Measurements from ENCODE around the gene FBRSL1. TPM values are rescaled to one million over a fixed set of nuclear protein-coding genes. Genes with fewer than 3 reads are reported as not detected.

FBRSL1 gene
- polyA plus RNA-seq, 1 of the 3 experiments (the other 2 are of a cell fraction) = 5.5 TPM

DNA sequence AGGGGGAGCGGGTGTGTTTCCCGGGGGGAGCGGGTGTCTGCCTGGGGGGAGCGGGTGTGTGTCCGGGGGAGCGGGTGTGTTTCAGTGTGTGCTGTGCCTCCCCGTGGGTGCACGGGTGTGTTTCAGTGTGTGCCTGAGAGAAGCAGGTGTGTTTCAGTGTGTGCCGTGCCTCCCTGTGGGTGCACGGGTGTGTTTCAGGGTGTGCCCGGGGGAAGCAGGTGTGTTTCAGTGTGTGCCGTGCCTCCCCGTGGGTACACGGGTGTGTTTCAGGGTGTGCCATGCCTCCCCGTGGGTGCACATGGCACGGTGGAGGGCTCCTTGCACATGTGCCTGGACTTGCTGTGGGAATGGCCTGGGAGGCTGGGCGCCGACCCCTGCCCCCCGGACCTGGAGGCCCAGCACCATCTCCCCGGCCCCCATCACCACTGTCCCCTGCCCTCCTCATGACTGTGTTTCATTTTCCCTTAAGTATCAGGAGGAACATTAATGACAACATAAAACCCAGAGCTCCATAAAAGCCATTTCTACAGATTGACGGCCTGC, 38.7 kb downstream of the FBRSL1 start:
- Histone ChIP-seq H3K4me1 (ENCODE audit: control insufficient read depth in 1 of 2, insufficient read depth in 2 of 2, low read depth in 1 of 2, low read length in 1 of 2) (no peaks in the 10 kb centered on the region; a peak in 1 of 4 replicates), H3K9me2 (no peaks in the 10 kb centered on the region), H4K20me1 (ENCODE audit: insufficient read depth) (peaks cover 10% of the 10 kb centered on the region), H3F3A (replicated peaks; ENCODE audit: insufficient read depth) (no peaks in the 10 kb centered on the region), H3K36me3 (replicated peaks in 1 of 2; ENCODE audit: control insufficient read depth in 1 of 2, insufficient read depth in 2 of 2, low read length in 1 of 2) (no peaks in the 10 kb centered on the region), H3K4me3 (ENCODE audit: low read depth in 2 of 2, low read length in 1 of 2) (no peak overlapping the region), H2AFZ (ENCODE audit: low read depth) (no peak overlapping the region), H3K27me3 (ENCODE audit: insufficient read depth) (no peaks in the 10 kb centered on the region), H3K4me2 (no peak overlapping the region), H3K27ac (ENCODE audit: low read depth in 2 of 2, low read length in 1 of 2) (no peak overlapping the region), H3K79me2 (ENCODE audit: insufficient read depth) (0 out of 2 replicates have a peak, but pooled peaks cover 6% of the 10 kb centered on the region), H3K9ac (no peak overlapping the region), H3K9me3 (no peaks in the 10 kb centered on the region)
- ChIA-PET CTCF (interaction anchor here (1.3 to 12.4 kb wide), 4 partner anchors 9 to 111 kb away, joined by 3 to 149 read pairs (median 4); no protein-coding TSS in a partner anchor), POLR2A (no interaction called here)
- WGBS (ENCODE audit: low lambda C conversion rate) = 89% methylated on average over 11 of the region's 21 CpGs
- TF ChIP-seq NFIC (IDR thresholded peaks at IDR 0.05; ENCODE audit: borderline replicate concordance) = no peak
- no peak for TF ChIP-seq EZH2phosphoT487 (IDR thresholded peaks at IDR 0.05; ENCODE audit: borderline replicate concordance, low read depth)
- TF ChIP-seq, protein P1, sequence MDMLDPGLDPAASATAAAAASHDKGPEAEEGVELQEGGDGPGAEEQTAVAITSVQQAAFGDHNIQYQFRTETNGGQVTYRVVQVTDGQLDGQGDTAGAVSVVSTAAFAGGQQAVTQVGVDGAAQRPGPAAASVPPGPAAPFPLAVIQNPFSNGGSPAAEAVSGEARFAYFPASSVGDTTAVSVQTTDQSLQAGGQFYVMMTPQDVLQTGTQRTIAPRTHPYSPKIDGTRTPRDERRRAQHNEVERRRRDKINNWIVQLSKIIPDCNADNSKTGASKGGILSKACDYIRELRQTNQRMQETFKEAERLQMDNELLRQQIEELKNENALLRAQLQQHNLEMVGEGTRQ (IDR thresholded peaks at IDR 0.05; ENCODE audit: borderline replicate concordance, low read depth, low read length) = no peak
- TF ChIP-seq ELF1 (IDR thresholded peaks at IDR 0.05) = no peak
- TF ChIP-seq YY1 (IDR thresholded peaks at IDR 0.05; ENCODE audit: low read depth) = no peak
- no peak for TF ChIP-seq FOXJ3 (CRISPR knock-in tag; IDR thresholded peaks at IDR 0.05)
- TF ChIP-seq GABPA (IDR thresholded peaks at IDR 0.05; ENCODE audit: low read depth) = no peak
- no peak for DNase-seq

DNA sequence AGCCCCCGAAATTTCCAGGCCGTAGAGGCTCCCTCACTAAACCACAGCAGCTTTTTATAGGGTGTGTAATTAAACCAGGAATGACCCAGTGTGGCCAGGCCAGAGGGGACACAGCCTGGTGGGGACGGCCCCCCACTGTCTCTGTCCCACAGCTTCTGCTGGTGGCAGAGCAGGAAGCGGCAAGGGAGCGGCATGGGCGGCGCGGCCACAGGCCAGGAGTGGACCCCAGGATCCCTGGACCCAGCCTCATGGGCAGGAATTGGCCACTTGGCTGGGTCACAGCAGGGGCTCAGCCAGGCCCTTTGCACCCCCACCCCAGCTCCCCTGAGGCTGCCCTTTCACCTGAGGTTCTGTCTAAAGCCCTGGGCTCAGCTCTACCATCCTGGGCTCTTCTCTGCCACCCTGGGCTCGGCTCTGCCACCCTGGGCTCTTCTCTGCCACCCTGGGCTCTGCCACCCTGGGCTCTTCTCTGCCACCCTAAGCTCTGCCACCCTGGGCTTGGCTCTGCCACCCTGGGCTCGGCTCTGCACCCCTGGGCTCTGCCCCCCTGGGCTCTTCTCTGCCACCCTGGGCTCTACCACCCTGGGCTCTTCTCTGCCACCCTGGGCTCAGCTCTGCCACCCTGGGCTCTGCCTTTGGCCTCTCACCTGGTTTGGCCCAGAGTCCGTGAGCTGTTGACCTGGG, 39.3 kb downstream of the FBRSL1 start:
- WGBS (ENCODE audit: low lambda C conversion rate) = 94% methylated on average over 7 of the region's 11 CpGs
- no peak overlapping the region for H3K4me2 ChIP-seq
- TF ChIP-seq, protein P2, sequence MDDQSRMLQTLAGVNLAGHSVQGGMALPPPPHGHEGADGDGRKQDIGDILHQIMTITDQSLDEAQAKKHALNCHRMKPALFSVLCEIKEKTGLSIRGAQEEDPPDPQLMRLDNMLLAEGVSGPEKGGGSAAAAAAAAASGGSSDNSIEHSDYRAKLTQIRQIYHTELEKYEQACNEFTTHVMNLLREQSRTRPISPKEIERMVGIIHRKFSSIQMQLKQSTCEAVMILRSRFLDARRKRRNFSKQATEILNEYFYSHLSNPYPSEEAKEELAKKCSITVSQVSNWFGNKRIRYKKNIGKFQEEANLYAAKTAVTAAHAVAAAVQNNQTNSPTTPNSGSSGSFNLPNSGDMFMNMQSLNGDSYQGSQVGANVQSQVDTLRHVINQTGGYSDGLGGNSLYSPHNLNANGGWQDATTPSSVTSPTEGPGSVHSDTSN (IDR thresholded peaks at IDR 0.05) = no peak
- TF ChIP-seq FOXJ3 (CRISPR knock-in tag; IDR thresholded peaks at IDR 0.05) (no peak), TAF1 (IDR thresholded peaks at IDR 0.05; ENCODE audit: borderline replicate concordance, low read depth, low read length) (no peak), SMC3 (IDR thresholded peaks at IDR 0.05; ENCODE audit: low read depth, low read length) (no peak)
- H3K9ac ChIP-seq = no peak overlapping the region
- POLR2A ChIA-PET = interaction anchor here (0.6 kb wide), 1 partner anchor 133 kb away, joined by 3 read pairs; no protein-coding TSS in a partner anchor
- no peak overlapping the region for H2AFZ ChIP-seq (ENCODE audit: low read depth)
- no peaks in the 10 kb centered on the region for H3K4me1 ChIP-seq (ENCODE audit: control insufficient read depth in 1 of 2, insufficient read depth in 2 of 2, low read depth in 1 of 2, low read length in 1 of 2)
- 0 out of 2 replicates have a peak, but pooled peaks cover 3% of the 10 kb centered on the region for H3K79me2 ChIP-seq (ENCODE audit: insufficient read depth)
- no peaks in the 10 kb centered on the region for H3K36me3 ChIP-seq (replicated peaks in 1 of 2; ENCODE audit: control insufficient read depth in 1 of 2, insufficient read depth in 2 of 2, low read length in 1 of 2)
- H3K27ac ChIP-seq (ENCODE audit: low read depth in 2 of 2, low read length in 1 of 2) = no peak overlapping the region
- no peak overlapping the region for H3K4me3 ChIP-seq (ENCODE audit: low read depth in 2 of 2, low read length in 1 of 2)
- DNase-seq = no peak
- H3F3A ChIP-seq (replicated peaks; ENCODE audit: insufficient read depth) = no peaks in the 10 kb centered on the region
- H3K9me3 ChIP-seq = no peaks in the 10 kb centered on the region
- H4K20me1 ChIP-seq (ENCODE audit: insufficient read depth) = peaks cover 4% of the 10 kb centered on the region; the same call in 1 of the 2 replicates
- H3K27me3 ChIP-seq (ENCODE audit: insufficient read depth) = no peaks in the 10 kb centered on the region
- H3K9me2 ChIP-seq = no peaks in the 10 kb centered on the region
- CTCF ChIA-PET = interaction anchor here (1.3 to 12.4 kb wide), 4 partner anchors 10 to 112 kb away, joined by 3 to 149 read pairs (median 4); no protein-coding TSS in a partner anchor

Data from SK-N-SH (cell line).